SH-SY5Y (cell line): ENCODE measurements around the gene ACOXL.

Experiments
- GATA2 ChIP-seq: IDR thresholded peaks from 2 replicates; pipeline ENCODE4 v1.6.1; 2011; ENCODE audit warnings: mild to moderate bottlenecking, low read depth, low read length
- GATA3 ChIP-seq: IDR thresholded peaks from 2 replicates; pipeline ENCODE4 v1.6.1; 2011; ENCODE audit warnings: low read depth, mild to moderate bottlenecking, low read length, moderate library complexity

- no peak for TF ChIP-seq GATA2
- no peak for TF ChIP-seq GATA3
Measured at GRCh38 chr2:110791435-110791834, 59.1 kb downstream of the ACOXL start.
